Nephron progenitor cell (in vitro differentiated cells): ENCODE measurements around the gene SLC12A6.
A peak's percentile ranks its signal among the peaks of the same experiment; 100 is the strongest.

Experiments used
- DNase-seq: peaks from one replicate; pipeline ENCODE4 v3.0.0; 2021
- H3K27ac Mint-ChIP-seq: 2 replicates; pipeline ENCODE4 v1.8.0; 2021; ENCODE audit warnings: mild to moderate bottlenecking, moderate library complexity, mixed read lengths
- H3K27me3 Mint-ChIP-seq: 2 replicates; pipeline ENCODE4 v1.8.0; 2021; ENCODE audit warnings: mild to moderate bottlenecking, low read depth, mixed read lengths; ENCODE audit not compliant: poor library complexity
- H3K36me3 Mint-ChIP-seq: 2 replicates; pipeline ENCODE4 v1.8.0; 2021; ENCODE audit warnings: low read depth, mixed read lengths
- H3K4me1 Mint-ChIP-seq: 2 replicates; pipeline ENCODE4 v1.8.0; 2021; ENCODE audit warnings: mixed read lengths
- H3K4me3 Mint-ChIP-seq: 2 replicates; pipeline ENCODE4 v1.8.0; 2021; ENCODE audit warnings: mild to moderate bottlenecking, moderate library complexity, mixed read lengths
- H3K9me3 Mint-ChIP-seq: 2 replicates; pipeline ENCODE4 v1.8.0; 2021; ENCODE audit warnings: mild to moderate bottlenecking, moderate library complexity, mixed read lengths
- CTCF ChIP-seq: fragments of 200-600 bp; sonication (generic); IDR thresholded peaks from 2 replicates; pipeline ENCODE4 v1.5.0; 2021; ENCODE audit warnings: antibody characterized with exemption

SLC12A6 gene

DNA sequence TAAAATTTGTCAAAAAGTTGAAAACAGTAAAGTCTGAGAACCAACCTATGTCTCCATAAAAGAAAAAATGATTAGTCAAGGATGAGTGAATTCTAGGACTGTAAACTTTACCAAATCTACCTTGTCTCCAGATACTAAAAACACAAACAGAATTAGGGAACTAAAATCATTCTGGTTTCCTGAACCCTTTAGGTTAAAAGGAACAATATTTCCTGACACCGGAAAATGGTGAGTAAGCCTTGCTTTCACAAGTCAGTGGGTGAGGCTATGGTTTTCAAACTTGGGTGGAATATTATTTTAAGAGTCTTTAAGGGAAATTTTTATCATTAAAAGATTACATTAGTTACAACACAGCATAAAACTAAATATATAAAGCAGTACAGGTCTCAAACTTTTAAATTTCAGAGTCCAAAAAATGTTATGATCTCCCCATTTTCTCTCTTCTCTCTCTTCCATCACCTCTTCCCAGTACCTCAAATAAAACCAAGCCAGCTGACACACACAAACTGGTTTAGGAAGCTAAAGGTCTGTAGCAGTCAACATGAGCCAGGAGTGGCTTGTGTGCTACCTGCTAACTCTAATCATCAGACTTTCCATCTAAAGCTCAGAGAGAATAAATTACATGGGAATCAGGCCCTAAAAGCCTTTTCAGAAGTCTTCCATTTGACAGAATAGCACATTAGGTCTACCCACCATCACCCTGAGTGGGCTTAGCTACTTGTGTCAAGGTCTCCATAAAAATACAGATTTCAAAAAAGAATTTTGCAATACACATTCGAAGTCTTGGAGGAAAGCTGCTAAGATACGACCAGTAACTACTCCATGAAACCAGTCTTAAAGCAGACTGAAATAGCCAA lies 2.2 kb downstream of the SLC12A6 start:
- Mint-ChIP-seq H3K27ac (no peak overlapping the region), H3K36me3 (peaks cover 7% of the 10 kb centered on the region)

DNA sequence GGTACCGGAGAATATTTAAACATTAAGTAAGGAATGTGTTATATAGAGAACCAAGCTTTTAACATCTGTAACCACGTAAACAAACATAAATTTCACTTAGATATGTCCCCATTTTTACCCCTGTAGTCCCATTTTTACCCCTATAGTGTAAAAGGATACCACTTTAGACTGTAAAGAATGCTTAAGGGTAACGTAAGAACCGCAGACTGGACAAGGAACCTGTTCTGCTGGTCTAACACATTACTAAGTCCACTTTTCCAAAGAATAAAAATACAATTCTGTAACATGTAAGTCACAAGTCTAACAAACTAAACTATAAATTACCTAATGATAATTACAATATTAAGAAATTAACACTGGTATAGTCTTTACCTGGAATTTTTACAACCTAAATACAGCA lies 2.9 kb downstream of the SLC12A6 start:
- Mint-ChIP-seq H3K36me3 (peaks cover under 1% of the 10 kb centered on the region), H3K4me3 (no peak overlapping the region), H3K4me1 (peaks cover 53% of the 10 kb centered on the region), H3K9me3 (no peaks in the 10 kb centered on the region), H3K27me3 (peaks cover 14% of the 10 kb centered on the region), H3K27ac (no peak overlapping the region)
- TF ChIP-seq CTCF = no peak
- DNase-seq = no peak

More for the DNA sequence above, 2.2 kb downstream of the SLC12A6 start:
- TF ChIP-seq CTCF = no peak
- Mint-ChIP-seq H3K4me3 (peak overlapping the region; percentile 24), H3K4me1 (peaks cover 59% of the 10 kb centered on the region), H3K9me3 (no peaks in the 10 kb centered on the region), H3K27me3 (peaks cover 14% of the 10 kb centered on the region)
- DNase-seq = no peak

GRCh38 chr15:34332553-34333120 lies 4.9 kb downstream of the SLC12A6 start:
- Mint-ChIP-seq H3K27me3 (peaks cover 14% of the 10 kb centered on the region), H3K9me3 (no peaks in the 10 kb centered on the region), H3K4me3 (no peak overlapping the region), H3K4me1 (peaks cover 47% of the 10 kb centered on the region), H3K36me3 (no peaks in the 10 kb centered on the region), H3K27ac (no peak overlapping the region)
- TF ChIP-seq CTCF = no peak
- DNase-seq = no peak

GRCh38 chr15:34331809-34332208 lies 5.8 kb downstream of the SLC12A6 start:
- Mint-ChIP-seq H3K4me3 (no peak overlapping the region), H3K9me3 (no peaks in the 10 kb centered on the region), H3K36me3 (no peaks in the 10 kb centered on the region), H3K27me3 (peaks cover 12% of the 10 kb centered on the region), H3K27ac (no peak overlapping the region), H3K4me1 (peaks cover 42% of the 10 kb centered on the region)
- no peak for DNase-seq
- no peak for TF ChIP-seq CTCF

DNA sequence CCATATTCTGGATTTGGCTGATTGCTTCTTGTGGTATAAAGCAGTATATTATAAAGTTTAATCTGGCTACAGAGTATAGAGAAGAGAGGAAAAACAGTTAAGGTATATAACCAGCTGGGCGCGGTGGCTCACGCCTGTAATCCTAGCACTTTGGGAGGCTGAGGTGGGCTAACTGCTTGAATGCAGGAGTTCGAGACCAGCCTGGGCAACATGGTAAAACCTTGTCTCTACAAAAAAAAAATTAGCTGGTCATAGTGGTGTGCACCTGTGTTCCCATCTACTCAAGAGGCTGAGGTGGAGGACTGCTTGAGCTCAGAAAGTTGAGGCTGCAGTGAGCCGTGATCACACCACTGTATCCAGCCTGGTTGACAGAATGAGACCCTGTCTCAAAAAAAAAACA lies 7.3 kb downstream of the SLC12A6 start:
- no peak overlapping the region for H3K27ac Mint-ChIP-seq
- no peak for TF ChIP-seq CTCF
- no peaks in the 10 kb centered on the region for H3K36me3 Mint-ChIP-seq
- H3K27me3 Mint-ChIP-seq = peaks cover 8% of the 10 kb centered on the region
- DNase-seq = no peak
- no peak overlapping the region for H3K4me3 Mint-ChIP-seq
- H3K9me3 Mint-ChIP-seq = no peaks in the 10 kb centered on the region
- peaks cover 27% of the 10 kb centered on the region for H3K4me1 Mint-ChIP-seq
